HG02763 (cell line): ENCODE data around the gene MLST8.
A peak's percentile ranks its signal among the peaks of the same experiment; 100 is the strongest.

Experiments used
- ATAC-seq: cut with Tn5 transposase; IDR thresholded peaks from one replicate; pipeline ENCODE4 v1.9.1; 2021; ENCODE audit warnings: mild to moderate bottlenecking, moderate library complexity; ENCODE audit not compliant: unreplicated experiment

The MLST8 gene

DNA sequence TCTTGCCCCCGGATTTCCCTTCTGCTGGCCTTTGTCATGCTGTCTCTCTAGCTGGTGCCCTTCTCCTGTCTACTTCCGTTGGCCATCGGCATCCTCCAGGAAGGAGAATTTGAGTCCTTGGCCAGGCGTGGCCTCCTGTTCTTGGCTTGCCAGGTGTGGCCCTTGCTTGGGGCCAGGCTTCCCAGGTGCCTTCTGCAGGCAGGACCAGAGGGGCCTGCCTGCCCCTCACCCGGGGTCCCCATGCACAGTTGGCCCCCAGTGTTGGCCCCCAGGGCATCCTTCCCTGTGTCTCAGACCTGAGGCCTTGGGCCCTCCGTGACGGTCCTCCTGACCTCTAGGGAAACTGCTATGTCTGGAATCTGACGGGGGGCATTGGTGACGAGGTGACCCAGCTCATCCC is 2.6 kb downstream of the MLST8 start:
- no peak for ATAC-seq

DNA sequence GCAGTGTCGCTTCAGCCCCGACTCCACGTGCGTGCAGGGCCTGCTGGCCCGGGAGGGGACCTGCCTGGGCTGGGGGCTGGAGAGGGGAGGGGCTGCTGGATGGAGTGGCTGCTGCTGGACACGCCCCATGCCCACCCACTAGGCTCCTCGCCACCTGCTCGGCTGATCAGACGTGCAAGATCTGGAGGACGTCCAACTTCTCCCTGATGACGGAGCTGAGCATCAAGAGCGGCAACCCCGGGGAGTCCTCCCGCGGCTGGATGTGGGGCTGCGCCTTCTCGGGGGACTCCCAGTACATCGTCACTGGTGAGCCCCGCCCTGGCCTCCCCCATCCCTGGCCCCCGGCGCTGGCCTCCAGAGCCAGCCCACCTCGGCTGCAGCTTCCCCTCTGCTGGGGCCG is 3.1 kb downstream of the MLST8 start:
- no peak for ATAC-seq

DNA sequence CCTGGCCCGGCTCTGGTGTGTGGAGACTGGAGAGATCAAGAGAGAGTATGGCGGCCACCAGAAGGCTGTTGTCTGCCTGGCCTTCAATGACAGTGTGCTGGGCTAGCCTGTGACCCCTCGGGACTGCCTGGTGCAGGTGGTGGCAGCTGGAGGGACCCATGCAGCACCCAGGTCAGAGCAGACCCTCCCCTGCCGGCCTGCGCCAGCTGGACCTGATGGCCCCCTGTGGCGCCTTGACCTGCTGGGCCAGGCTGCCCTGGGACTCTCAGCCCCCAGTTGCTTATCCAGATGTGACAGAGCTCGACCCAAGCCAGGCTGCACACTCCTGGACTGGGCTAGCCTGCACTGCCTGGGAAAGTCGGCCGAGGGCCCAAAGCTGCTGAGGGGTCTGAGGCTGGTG is 3.5 kb downstream of the MLST8 start:
- no peak for ATAC-seq

DNA sequence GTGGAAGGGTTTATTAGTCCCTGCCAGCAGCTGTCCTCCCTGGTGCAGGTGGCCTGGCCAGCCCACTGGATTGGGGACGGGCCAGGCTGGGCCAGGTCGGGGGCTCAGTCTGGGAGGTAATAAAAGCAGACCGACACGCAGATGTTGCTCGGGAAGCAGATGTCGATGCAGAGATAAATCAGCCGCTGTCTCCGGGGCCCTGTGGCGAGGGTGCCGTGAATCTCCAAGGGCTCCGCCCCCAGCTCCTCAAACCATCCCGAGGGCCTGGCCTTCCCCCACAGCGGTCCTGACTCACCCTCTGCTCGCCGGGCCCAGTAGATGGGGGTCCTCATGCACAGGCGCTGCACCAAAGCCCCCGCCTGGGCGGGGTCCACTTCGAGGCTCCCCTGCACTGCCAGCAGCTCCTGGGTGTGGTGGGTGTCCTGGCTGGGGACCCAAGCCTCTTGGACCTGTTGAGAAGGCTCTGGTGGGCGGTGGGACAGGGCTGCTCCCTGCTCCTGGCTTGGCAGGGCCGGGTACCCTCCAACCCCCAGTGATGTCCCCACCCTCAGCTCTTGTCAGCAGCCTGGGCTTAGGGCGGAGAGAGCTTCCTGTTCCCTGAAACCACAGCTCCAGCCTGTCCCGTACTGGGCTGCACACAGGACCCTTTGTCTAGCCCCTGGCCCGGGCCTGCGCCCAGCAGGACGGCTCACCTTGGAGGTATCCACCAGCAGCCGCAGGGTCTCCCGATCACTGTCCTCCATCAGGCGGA is 4.2 kb downstream of the MLST8 start:
- no peak for ATAC-seq

DNA sequence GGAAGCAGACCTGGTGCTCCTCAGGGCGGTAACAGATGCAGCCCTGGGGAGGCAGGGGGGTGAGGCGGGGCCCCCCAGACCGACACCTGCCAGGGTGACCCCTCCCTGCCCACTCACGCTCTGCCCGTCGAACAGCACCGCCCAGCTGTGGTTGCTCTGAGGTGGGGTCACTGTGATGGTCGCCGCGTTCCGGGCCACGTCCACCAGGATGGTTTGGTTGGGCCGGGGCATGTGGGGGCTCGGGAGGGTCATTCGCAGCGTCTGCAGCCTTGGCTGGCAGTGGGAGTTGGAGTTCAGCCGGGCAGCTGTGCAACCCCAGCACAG is 4.7 kb downstream of the MLST8 start:
- no peak for ATAC-seq

DNA sequence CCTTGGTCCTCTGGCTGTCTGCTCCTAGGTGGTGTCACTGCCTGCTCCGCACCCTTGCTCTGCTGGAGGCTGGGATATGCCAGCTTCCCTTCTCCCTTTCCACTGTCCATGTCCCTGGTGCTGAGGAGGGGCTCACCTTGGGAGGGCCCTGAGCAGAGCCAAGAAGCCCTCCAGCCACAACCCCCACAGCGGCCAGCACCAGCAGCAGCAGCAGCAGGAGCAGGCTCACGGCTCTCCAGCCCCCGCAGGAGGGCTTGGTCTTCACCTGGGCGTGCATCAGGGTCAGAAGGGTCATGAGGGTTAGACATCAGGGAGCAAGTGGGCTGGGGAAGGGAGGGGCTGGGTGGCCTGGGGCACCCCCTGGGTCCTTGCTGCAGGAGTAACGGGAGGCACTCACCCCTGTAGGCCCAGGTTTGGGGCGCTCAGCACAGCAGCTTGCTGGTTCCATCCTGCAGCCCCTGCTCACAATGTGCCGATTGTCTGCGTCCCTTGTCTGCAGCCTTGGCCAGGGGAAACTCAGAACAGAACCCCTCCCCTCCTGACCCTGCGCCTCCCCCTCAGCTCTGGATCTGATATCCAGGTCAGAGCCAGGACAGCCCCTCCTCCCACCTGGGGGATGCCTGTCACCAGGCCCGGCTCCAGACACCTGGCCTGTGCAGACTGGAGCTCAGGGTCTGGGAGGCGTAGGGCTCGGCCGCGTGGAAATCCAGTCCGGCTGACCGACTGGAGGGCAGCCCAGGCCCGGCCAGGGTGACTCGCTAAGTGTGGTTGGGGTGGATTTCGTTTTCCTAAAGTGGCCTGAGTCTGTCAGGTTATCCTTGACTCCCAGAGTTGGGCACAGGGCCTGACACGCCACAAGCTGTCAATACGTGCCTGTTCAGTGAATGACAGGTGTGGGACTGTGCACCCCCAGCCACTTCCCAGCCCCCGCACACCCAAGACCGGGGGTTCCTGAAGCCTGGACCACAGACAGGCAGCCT is 5.4 kb downstream of the MLST8 start, which contains the start of gene BRICD5:
TSS of gene BRICD5 (minus strand) at position 478 of the 980 bp plus-strand sequence. CDS start at position 448, 30 bp downstream.
- ATAC-seq: no peak

DNA sequence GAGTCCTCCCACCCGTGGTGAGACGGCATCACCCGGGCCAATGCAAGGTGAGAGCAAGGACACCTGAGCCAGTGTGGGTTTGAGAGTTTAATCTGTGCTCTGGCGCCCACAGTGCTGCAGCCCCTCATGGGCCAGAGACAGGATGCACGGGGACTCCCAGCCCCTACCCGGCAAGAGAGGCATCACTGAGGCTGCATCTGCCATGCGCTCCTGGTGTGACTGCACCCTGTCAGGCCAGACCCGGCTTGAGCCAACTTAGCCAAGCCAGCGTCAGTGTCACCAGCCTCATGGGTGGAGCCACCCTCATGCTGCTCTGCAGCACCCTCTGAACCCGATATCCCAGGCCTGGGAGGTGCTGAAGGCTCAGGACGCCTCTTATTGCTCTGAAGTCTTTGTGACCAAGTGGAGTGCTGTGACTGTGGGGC is 6.7 kb downstream of the MLST8 start:
- no peak for ATAC-seq

DNA sequence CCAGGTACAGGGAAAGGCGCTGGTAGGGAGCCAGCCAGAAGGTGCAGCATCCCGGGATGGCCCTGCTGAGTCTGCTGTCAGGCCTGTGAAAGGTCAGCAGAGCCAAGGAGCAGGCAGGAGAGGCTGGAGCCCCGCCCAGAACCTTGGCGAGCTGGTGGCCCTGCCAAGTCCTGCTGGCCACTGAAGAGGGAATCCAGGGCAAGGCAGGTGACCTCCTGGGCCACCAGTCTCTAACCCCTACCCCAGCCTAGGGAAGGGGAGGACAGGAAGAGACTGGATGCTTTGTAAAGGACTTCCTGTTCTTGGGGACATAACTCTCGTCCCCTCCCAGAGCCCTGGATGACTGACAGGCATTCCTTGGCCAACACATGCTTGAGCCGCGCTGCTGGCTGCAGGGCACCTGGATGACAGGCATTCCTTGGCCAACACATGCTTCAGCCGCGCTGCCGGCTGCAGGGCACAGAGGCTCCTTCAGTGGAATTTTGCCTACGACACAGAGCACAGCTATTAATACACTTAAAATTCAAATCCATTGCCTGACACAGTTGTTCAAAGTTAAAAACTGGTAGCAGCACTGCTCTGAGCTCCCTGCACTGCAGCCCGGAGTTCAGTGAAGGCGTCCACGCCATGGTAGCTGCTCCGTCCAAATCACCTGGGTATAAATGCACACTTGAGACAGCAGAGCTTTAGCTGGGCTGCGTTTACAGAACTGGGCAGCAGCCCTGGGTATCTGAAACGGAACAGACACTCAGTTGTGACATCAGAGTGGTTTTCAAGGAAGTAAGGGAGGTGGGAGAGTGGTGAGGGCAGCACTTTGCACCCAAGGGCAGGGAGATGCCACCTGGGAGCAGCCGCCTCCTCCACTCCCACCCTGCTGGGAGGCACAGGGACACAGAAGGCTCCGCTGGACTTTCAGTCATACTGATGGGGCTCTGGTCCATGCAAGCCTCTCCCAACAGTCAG is 7.4 kb downstream of the MLST8 start:
- no peak for ATAC-seq

DNA sequence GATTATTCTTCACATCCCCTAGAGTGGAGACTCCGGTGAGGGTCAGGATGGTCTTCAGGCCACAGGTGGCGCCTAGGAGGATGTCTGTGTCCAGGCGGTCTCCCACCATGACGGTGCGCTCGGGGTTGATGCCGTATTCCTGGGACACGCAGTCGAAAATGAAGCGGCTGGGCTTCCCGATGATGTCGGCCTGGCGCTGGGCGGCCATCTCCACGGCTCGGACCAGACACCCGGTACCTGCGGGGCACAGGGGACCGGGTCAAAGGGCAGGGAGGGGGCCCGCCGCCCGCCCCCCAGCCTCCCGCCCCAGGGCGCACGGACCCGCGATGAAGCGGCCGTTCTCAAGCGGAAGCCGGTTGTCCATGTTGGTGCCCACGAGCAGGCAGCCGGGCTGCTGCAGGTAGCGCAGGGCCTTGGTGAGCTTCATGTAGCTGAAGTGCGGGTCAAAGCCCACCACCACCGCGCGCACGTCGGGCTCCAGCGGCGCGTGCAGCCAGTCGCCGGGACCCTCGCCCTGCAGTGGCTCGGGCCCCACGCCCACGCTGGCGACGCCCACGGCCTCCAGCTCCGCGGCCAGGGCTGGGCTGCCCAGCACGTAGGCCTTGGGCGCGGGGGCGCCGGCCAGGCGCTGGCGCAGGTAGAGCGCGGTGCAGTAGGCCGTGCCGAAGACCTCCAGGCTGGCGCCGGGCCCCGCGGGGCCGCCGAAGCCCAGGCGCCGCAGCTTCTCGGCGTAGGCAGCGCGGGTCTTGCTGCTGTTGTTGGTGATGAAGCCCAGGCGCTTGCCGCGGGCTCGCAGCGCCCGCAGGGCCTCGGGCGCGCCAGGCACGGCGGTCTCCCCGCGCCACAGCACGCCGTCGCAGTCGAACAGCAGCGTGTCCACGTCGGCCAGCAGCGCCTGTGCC is 8.8 kb downstream of the MLST8 start:
- ATAC-seq: peak; percentile 2

DNA sequence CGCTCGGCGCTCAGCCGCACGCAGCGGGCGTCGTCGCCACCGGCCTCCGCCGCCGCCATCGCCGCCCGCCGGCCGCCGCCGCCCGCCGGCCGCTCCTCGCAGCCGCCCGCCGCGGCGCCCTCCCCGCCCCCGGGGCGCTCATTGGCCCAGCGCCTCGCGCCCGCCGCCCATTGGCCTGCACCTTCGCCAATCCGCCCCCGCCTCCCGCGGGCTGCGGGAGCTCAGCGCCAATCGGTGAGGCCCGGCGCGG is 9.4 kb downstream of the MLST8 start, which contains the start of gene PGP:
TSS of gene PGP (minus strand) at position 122 of the 250 bp plus-strand sequence. CDS start at position 59, 63 bp downstream.
- peak; percentile 89 for ATAC-seq

DNA sequence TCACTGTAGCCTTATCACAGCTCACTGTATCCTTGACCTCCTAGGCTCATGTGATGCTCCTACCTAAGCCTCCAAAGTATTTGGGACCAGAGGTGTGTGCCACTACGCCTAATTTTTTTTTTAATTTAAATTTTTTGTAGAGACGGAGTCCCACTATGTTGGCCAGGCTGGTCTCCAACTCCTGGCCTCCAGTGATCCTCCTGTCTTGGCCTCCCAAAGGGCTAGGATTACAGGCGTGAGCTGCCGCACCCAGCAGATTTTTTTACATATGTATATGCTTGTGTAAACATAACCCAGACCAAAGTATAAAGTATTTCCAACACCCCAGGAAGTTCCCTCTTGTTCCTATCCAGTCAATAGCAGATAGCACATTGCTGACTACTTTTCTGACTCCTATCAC is 11.1 kb downstream of the MLST8 start:
- no peak for ATAC-seq

DNA sequence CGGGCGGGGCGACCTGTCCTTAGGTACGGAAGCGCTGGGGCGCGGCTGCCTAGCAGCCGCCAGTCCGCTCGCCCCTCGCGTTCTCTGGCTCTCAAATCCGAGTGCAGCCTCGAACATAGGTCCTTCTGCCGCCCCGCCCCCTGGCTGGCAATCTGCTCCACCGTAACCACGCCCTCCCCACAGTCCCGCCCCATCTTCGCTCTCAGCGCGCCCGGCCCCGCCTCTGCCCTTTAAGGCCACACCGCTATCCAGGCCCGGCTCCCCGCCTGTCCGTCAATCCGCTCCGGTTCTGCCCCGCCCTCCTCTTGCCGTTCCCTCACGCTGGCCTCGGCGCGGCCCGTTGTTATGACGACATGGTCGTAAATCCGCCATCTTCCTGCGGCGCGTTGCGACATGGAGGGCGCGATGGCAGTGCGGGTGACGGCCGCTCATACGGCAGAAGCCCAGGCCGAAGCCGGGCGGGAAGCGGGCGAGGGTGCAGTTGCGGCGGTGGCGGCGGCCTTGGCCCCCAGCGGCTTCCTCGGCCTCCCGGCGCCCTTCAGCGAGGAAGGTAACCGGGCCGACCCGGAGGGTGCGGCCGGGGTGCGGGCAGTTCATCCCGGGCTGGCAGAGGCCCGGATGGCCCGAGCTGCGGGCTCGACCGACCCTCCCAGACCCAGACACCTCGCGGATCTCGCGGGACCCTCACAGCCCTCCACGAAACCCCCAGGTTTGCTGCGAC is 18.1 kb downstream of the MLST8 start, which contains the start of gene E4F1:
TSS of gene E4F1 (plus strand) at position 371 of the 721 bp plus-strand sequence. CDS start at position 394, 23 bp downstream.
- ATAC-seq: peak; percentile 91

DNA sequence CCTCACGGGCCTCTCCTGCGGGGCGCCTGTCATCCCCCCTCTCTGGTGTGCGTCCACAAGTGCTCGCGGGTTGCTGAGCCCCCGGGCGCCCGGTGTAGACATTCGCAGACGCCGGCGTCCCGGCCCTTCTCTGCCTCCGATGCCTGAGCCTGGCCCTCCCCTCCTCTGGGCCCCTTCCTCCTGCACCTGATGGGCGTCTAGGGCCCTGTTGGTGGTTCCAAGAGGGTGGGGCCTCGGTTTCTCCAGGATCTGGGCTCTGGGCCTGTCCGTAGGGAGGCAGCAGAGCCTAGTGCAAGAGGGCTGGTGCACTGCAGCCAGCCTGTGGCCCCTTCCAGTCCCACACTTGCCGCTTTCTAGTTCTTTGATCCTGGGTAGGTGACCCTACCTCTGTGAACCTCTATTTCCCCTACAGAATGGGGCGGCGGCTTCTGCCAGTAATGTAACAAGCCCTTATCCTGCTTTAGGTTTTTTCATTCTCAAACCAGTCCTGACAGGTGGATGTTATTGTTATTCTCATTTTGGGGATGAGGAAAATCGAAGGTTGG is 18.8 kb downstream of the MLST8 start:
- peak; percentile 10 for ATAC-seq

DNA sequence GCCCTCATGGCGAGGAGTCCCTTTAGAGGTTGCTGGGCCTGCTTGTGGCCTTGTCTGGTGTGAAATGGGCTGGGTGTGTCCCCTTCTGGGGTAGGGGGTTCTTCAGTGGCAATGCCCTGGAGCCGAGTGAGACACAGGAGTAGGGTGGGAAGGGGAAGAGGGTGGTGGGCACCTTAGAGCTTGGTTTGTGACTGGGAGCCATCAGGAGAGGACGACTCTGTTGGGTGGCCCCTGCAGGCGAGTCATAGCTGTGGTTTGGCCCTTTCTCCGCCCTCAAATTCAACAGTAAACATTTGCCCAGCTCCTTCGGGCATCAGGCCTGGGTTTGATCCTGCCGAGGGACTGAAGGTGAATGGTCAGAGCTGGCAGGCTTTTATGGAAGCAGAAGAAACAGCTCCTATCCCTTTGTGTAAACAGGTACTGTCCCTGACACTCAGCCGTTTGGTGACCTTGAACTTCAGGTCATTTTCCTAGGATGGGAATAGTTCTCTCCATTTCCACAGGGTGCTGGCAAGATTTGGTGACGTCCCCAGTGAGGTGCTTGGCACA is 21.1 kb downstream of the MLST8 start:
- no peak for ATAC-seq

DNA sequence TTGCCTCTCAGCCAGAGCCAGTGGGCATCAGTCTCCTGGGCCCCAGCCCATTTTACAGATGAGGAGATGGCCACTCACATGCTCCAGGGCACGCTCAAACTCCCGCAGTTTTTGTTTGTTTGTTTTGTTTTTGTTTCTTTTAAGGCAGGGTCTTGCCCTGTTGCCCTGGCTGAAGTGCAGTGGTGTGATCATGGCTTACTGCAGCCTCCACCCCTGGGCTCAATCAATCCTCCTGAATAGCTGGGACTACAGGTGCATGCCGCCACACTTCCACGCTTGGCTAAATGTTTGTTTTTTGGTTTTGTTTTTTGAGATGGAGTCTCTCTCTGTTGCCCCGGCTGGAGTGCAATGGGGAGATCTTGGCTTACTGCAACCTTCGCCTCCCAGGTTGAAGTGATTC is 21.7 kb downstream of the MLST8 start:
- ATAC-seq: no peak

DNA sequence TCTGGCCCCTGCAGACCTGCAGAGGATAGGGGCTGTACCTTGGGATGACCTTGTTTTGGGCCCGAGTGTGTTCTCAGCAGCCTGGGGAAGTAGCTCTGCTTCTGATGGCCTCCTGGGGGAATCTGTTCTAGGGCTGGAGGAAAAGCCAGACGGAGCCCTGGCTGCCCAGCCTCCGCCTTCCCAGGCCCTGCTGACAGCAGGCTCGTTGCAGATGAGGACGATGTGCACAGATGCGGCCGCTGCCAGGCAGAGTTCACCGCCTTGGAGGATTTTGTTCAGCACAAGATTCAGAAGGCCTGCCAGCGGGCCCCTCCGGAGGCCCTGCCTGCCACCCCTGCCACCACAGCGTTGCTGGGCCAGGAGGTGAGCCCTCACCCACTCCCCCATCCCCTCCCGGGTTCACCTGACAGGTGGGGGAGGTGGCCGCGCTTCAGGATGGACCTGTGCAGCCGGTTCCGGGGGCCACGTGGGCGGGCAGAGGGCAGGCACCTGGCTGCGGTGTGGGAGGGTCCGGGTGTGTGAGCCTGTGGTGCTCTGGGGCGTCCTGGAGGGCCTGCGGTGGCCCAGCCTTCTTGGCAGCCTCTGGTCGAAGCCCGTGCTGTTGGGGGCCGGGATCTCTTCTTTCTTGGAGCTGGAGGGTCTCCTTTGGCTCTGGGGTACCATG is 23.0 kb downstream of the MLST8 start:
- no peak for ATAC-seq

DNA sequence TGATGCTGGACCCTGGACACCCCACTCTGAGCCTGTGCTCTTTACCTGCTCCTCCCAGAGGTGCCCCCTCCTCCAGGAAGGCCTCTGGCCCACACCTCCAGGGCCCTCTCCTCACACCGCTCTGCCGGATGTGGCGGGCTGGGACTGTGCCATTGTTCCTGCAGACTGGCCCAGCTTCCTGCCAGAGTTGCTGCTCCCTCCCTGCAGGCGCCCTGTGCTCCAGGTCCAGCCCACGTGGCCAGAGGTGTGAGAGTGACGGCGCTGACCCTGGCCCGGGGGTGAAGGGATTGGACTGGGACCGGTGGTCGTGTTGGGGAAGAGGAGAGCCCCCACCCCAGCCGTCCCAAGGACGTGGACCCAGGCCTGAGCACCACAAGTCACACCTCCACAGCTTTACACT is 23.8 kb downstream of the MLST8 start:
- no peak for ATAC-seq

DNA sequence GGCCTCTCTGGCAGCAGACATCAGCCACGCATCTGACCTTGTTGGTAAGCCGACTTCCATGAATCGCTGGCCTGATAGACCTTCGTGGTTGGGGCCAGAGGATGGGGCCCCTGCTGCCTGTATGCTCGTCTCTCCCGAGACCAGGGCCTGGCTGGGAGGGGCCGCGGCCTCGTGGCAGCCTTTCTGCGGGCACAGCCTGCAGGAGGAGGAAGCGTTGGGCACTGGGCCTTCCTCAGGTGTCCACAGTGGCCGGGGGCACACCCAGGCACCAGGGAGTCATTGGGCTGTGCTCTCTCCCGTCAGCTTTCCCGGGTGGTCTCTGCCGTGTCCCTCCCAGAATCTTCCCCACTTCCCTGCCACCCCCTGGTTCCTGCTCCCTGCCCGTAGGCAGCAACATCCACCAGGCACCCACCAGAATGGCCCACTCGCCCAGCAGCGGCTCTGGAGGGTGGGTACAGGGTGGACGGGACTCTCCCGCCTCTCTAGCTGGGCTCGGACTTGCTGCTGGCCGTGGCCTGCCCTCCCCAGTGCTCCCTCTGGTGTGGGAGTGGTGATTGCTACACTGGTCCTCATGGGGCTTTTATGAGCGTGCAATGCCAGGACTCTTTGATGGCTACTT is 24.5 kb downstream of the MLST8 start:
- ATAC-seq: no peak
